Mesothelial cell of epicardium (in vitro differentiated cells): Measurements from ENCODE around the gene LTBR. TPM values are rescaled to one million over a fixed set of nuclear protein-coding genes. Genes with fewer than 3 reads are reported as not detected.

Source experiments
- DNase-seq, 2 experiments: peaks; one replicate each; pipeline ENCODE4 v3.0.0; 2021; ENCODE audit warnings: low spot score in 2 of 2; ENCODE audit not compliant: unreplicated experiment in 2 of 2
- H3K27ac Mint-ChIP-seq: 2 replicates; pipeline ENCODE4 v1.8.0; 2021; ENCODE audit warnings: mixed read lengths
- H3K27me3 Mint-ChIP-seq: 2 replicates; pipeline ENCODE4 v1.8.0; 2021; ENCODE audit warnings: low read depth, mixed read lengths
- H3K36me3 Mint-ChIP-seq: 2 replicates; pipeline ENCODE4 v1.8.0; 2021; ENCODE audit warnings: mixed read lengths
- H3K4me1 Mint-ChIP-seq: 2 replicates; pipeline ENCODE4 v1.8.0; 2021; ENCODE audit warnings: mixed read lengths
- H3K4me3 Mint-ChIP-seq: 2 replicates; pipeline ENCODE4 v1.8.0; 2021; ENCODE audit warnings: mild to moderate bottlenecking, moderate library complexity, mixed read lengths
- H3K9me3 Mint-ChIP-seq: 2 replicates; pipeline ENCODE4 v1.8.0; 2021; ENCODE audit warnings: mixed read lengths
- total RNA-seq: library from RNA; stranded (reverse); gene quantifications from 3 replicates; pipeline ENCODE4 v1.2.1, GENCODE V29; 2021
- TF ChIP-seq, protein P1 (sequence below): fragments of 200-600 bp; sonication (generic); IDR thresholded peaks from one replicate; pipeline ENCODE4 v1.5.0; 2021; ENCODE audit warnings: antibody characterized with exemption; ENCODE audit not compliant: unreplicated experiment

Gene LTBR
- total RNA-seq, 1 donor from 2014 or later: 66.8 TPM

DNA sequence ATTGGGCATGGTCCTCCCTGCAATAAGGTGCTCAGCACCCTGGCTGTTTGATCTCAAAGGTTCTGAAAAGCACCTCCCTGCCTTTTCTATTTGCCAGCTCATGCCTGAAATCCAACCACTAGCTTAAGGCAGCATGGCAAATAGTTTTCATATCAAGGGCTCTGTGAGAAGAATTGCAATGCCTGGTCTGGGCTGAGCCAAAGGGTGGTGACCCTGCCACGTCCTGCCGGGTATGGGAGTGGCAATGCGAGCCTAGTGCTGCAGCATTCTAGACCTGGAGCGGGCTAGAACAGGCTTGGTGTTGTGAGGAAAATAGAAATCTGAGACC lies 6.3 kb upstream of the LTBR start:
- Mint-ChIP-seq H3K4me1 (peaks cover 56% of the 10 kb centered on the region), H3K27me3 (no peaks in the 10 kb centered on the region), H3K36me3 (no peaks in the 10 kb centered on the region), H3K27ac (peak overlapping the region; percentile 90), H3K4me3 (no peak overlapping the region), H3K9me3 (no peaks in the 10 kb centered on the region)
- DNase-seq: no peak
- TF ChIP-seq, protein P1, sequence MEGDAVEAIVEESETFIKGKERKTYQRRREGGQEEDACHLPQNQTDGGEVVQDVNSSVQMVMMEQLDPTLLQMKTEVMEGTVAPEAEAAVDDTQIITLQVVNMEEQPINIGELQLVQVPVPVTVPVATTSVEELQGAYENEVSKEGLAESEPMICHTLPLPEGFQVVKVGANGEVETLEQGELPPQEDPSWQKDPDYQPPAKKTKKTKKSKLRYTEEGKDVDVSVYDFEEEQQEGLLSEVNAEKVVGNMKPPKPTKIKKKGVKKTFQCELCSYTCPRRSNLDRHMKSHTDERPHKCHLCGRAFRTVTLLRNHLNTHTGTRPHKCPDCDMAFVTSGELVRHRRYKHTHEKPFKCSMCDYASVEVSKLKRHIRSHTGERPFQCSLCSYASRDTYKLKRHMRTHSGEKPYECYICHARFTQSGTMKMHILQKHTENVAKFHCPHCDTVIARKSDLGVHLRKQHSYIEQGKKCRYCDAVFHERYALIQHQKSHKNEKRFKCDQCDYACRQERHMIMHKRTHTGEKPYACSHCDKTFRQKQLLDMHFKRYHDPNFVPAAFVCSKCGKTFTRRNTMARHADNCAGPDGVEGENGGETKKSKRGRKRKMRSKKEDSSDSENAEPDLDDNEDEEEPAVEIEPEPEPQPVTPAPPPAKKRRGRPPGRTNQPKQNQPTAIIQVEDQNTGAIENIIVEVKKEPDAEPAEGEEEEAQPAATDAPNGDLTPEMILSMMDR: no peak

DNA sequence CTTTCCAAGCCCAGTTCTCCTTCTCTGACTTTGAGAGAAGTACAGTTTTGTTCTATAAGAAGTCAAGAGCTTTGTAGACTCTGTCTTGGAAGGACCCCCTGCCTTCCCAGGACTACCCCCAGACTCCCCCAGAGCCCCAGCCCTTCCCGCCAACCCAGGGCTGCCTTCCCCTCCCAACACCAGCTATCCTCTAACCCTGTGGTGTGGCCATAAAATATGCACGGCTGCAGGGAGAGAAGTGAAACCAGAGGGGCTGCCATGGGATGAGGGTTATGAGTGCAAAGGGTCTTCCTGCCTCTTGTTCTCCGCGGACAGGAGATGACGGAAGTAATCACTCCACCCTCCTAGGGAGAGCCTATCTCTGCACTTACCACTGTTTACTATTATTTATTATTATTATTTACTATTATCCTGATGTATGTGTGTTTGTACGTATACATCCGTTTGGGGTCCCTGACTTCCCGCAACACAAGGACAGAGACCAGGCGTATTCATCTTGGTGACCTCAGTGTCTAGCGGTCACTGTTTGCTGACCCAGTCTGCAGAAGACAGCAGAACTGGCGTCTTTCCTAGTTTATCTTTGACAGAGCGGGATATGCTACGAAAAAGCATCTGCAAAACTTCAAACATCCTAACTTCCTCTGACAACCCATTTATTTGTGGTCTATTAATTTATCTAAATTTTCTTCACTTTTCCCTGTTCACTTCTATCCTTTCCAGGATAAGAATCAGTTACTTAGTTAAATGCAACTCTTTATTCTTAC lies 5.1 kb upstream of the LTBR start:
- TF ChIP-seq, protein P1: no peak
- Mint-ChIP-seq H3K4me1 (peaks cover 54% of the 10 kb centered on the region), H3K36me3 (no peaks in the 10 kb centered on the region), H3K4me3 (no peak overlapping the region), H3K27ac (no peak overlapping the region), H3K27me3 (no peaks in the 10 kb centered on the region), H3K9me3 (no peaks in the 10 kb centered on the region)
- DNase-seq: no peak

DNA sequence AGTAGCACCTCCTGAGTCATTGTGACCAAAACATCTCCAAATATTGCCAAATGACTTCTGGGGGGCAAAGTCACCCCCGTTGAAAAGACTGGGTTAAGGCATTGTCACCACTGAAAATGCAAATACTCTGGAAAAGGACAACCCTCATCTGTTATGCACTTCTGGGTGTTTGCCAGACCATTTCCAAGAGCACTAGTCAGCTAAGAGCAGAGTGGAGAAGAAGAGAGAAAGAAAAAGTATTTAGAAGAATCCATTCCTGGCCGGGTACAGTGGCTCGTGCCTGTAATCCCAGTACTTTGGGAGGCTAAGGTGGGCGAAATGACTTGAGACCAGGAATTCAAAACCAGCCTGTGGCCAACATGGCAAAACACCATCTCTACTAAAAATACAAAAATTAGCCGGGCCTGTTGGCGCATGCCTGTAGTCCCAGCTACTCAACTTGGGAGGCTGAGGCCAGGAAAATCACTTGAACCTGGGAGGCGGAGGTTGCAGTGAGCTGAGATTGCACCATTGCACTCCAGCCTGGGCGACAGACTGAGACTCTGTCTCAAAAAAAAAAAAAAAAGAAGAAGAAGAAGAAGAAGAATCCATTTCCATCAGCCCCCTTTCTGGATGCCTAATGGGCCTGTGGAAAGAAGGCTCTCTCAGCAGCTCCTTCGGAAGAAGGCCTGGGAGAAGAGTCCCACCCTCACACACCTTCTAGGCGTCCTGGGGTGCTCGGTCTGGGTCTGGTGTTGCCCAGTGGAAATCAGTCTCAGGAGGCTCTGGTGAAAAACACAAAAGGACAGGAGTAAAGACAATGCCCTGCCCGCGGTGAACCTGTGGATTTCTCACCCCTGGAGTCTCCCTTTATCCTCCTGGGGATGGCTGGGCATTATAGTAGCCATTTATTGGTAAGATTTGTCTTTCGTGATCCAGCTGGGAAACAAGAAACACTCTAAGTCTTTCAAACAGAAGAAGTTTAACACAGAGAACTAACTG lies 3.5 kb upstream of the LTBR start:
- Mint-ChIP-seq H3K9me3 (no peaks in the 10 kb centered on the region), H3K4me1 (peaks cover 51% of the 10 kb centered on the region), H3K27me3 (no peaks in the 10 kb centered on the region), H3K36me3 (no peaks in the 10 kb centered on the region), H3K27ac (no peak overlapping the region), H3K4me3 (no peak overlapping the region)
- TF ChIP-seq, protein P1: no peak
- DNase-seq: no peak

DNA sequence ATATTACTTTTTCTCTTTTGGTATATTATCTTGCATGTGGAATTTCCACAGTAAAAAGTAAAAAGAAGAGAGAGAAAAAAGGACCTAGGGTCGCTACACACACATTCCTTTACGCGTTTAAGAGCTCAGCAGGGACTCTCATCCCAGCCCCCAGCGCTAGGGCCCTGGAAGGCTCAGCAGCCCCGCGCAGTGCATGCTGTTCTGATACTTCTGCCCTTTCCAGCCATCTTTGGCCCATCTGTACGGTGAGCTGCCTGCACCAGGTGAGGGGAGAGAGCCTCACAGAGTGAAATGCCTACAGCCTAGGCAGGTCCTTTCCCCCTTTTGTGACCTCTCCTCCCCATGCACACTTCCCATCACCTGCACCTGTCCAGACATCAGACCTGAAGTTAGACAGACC lies 1.6 kb upstream of the LTBR start:
- H3K4me3 Mint-ChIP-seq: no peak overlapping the region
- H3K9me3 Mint-ChIP-seq: no peaks in the 10 kb centered on the region
- peak overlapping the region; percentile 82 for H3K27ac Mint-ChIP-seq
- TF ChIP-seq, protein P1: no peak
- DNase-seq: no peak
- no peaks in the 10 kb centered on the region for H3K27me3 Mint-ChIP-seq
- H3K4me1 Mint-ChIP-seq: peaks cover 31% of the 10 kb centered on the region
- peaks cover 10% of the 10 kb centered on the region for H3K36me3 Mint-ChIP-seq

DNA sequence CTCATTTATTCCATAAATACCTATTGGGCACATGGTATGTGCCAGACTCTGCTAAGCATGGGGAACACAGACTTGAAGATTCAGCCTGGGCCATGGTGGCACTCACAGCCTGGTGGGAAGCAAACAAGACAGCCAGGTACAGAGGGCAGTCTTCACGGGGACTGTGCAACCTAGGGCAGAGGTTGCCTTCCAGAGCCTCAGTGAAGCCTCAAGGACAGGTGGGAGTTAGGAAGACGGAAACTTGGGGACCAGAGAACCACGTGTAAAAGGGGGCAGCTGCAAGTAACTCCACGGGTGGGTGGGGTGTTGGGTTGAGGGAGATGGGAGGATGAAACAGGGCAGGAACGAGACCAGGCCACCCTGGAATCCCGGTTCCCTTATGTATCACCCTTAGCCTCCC lies 980 bp upstream of the LTBR start:
- peaks cover 27% of the 10 kb centered on the region for H3K4me1 Mint-ChIP-seq
- no peaks in the 10 kb centered on the region for H3K9me3 Mint-ChIP-seq
- peak overlapping the region; percentile 82 for H3K27ac Mint-ChIP-seq
- H3K36me3 Mint-ChIP-seq: peaks cover 11% of the 10 kb centered on the region
- no peaks in the 10 kb centered on the region for H3K27me3 Mint-ChIP-seq
- peak overlapping the region; percentile 37 for H3K4me3 Mint-ChIP-seq
- DNase-seq: no peak
- TF ChIP-seq, protein P1: no peak
